ENCODE data around the gene GGCX.

Gene GGCX

DNA sequence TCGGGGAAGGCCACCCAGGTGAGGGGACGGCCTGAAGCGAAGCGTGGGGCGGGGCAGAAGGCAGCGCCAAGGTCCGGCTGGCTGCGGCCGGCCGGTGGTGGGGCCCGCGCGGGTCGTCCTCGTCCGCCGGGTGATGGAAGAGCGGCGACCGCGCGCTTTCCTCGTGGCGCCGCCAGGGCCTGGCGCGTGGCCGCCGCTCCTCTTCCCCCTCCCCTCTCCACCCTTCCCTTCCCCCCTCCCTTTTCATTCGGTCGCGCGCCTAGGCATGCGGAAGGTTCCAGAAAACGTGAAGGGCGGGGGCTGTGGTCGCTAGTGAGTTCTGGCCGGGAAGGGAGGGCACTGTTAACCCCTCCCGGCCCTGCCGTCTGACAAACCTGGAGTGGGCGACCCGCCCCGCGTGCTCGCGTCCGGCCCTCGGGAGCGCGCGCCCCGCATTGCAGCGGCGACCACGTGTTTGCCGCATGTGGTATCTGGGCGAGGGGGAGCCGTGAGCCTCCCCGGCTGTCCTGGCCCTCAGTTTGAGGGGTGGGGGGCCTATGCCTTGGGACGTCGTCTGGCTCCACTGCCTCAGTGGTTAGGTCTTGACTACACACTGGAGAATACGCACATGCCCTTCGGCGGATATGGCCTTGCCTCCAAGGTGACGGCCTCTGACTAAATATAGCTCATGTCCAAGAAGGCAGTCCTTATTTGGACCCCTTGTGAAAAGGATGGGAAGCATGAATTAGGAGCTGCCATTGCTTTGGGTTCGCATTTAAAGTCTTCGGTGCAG lies 21.7 kb downstream of the GGCX start:
- peak; percentile 71 for DNase-seq

DNA sequence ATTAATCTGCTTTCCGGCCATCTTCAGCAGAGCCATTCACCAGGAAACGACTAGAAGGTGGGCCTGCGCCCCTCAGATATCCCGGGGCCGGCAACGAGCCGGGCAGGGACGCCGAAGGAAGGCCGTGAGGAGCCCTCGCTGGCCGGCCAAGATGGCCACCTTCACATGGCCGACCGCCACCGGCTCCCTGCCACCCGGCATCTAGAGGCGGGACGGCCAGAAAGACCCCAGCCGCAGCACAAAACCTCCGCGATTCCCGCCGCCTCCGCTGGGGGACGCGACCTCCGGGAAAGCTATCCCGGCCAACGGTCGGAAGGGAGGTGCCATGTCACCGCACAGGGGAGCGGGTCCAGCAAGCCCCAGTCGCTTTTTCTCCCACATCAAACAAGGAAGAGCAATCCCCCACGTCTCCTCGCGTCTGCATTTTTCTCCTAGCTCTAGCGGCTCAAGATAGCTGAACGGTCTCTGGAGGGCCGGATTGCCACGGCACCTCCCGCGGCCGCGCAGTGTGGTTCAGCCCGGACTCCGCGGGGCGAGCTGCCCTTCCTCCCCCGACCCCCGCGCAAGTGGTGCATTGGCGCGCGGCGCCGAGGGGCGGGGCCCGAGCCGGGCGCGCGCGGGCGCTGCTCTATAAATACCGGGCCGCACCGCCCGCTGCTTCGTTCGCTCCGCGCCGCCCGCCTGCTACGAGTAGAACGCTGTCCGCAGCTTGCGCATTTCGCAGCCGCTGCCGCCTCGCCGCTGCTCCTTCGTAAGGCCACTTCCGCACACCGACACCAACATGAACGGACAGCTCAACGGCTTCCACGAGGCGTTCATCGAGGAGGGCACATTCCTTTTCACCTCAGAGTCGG lies 22.6 kb downstream of the GGCX start, which contains the start of gene MAT2A:
Gene MAT2A (plus strand): TSS at position 662 of the 854 bp plus-strand sequence. CDS start 120 bp downstream, at position 782.
- peak; percentile 87 for DNase-seq

DNA sequence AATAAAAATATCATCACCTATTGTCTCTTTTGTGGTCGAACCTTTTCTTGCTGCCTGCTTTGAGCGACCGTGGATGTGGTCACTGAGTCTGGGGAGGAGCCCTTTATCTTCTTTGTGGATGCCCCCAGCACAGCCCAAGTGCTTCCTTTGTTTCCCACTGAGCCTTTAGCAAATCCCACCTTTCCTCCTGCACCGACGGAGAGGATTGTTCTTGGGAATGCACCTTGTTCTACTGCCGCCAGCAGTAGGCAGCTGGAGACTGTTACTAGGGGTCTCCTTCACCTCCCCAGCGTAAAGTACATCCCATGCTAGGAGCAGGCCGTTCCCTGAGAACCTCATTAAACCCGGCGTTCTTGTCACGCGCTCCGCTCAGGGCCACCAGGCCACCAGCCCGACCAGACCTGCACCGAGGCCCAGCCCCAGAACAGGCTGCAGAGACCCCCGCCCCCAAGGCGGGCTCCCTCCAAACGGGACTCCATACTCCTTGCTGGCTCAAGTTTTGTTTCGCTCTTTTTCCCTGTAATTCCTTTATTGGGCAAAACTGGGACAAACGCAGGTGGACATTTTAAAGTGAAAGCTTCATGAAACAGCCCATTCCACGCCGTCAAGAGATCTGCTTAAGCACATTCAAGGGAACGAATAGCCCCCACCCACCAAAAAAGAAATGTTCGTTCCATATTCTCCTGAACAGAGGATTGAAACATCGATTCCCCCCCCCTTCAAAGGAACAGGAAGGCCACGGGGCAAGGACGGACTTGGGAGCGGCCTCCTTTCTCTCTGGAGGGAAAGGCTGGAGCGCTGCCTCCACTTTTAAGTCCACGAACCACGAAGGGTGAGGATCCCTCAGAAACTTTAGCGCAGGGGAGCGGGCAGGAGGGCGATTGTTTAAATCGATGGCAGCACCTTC lies 23.4 kb downstream of the GGCX start:
- DNase-seq = no peak

DNA sequence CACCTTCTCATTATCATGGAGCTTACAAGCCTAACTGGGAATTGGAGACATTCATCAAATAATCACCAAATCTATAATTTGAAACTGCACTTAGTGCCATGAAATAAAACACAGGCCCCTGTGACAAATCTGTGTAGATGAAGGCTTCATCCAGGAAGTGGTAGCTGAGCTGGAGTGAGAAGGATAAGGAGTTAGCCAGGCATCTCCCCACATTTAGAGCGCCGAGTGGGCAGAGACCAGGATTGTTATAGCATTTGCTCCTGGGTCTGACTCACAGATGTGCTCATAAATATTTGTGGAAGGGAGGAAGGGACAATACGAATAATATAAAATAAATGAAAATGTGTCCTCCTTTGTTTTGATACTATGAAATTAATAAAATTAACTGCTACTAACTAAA lies 24.8 kb downstream of the GGCX start:
- DNase-seq = no peak

DNA sequence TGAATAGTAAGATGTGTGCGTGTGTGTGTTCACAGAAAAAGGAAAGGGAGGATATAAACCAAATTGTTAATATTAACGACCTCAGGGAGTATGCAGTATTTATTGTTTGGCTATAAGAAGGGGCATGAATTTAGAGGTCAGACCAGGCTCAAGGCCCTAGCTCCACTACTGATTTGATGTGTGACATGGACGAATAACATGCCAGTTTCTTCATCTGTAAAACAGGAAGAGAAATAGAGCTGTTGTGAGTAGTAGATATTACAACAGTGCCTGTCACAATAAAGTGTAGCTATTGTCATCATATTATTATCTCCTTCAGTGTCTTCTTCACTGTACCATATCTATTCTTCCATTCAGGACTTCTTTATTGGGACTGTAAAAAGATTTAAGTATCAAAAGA lies 26.4 kb downstream of the GGCX start:
- no peak for DNase-seq

DNA sequence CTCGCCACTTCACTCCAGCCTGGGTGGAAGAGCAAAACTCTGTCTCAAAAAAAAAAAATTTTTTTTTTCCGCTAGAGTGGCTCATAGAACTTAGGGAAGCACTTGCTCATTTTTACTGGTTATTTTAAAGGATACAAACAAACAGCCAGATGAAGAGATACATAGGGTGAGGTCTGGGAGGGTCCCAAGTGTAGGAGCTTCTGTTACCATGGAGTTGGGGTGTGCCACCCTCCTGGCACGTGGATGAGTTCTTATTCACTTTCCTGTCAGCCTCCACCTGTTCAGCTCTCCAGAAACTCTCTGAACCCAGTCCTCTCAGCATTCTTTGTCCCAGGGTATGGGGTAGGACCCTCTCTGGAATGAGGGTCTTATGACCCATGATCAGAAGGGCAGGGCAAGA lies 27.2 kb downstream of the GGCX start:
- no peak for DNase-seq

DNA sequence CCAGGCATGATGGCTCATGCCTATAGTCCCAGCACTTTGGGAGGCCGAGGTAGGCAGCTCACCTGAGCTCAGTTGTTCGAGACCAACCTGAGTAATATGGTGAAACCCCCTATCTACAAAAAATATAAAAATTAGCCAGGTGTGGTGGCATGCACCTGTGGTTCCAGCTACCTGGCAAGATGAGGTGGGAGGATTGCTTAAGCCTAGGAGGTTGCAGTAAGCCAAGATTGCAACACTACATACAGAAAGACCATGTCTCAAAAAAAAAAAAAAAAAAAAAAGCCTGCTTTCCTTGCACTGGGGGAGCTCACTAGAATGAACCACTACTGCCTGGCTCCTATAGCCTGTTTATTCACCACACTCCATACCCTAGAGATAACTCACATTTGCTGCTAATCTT lies 29.7 kb downstream of the GGCX start:
- DNase-seq = no peak

DNA sequence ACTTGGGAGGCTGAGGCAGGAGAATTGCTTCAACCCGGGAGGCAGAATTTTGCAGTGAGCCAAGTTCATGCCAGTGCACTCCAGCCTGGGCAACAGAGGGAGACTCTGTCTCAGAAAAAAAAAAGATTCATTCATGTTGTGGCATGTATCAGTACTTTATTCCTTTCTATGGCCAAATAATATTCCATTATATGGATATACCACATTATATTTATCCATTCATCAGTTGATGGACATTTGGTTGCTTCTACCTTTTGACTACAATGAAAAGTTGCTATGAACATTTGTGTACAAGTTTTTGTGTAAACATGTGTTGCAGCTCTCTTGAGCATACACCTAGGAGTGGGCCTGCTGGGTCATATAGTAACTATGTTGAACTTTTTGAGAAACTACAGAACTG lies 31.5 kb downstream of the GGCX start:
- DNase-seq = no peak

DNA sequence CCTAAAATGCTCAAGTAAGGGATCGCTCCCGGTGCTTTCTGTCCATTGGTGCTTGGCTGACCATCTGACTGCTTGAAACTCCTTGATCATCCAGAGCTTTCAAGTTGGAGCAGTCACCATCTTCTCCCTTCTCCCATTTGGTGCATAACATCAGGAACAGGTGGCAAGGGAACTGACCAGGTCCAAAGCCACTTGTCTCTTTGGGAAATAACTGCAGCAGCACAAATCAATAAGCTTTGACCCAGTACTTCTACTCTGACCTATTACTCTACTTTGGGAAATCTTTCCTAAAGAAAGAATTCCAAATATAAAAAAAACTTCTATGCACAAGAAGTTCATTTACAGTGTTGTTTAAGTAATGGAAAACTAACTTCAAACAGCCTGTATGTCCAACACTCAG lies 32.9 kb downstream of the GGCX start:
- no peak for DNase-seq

DNA sequence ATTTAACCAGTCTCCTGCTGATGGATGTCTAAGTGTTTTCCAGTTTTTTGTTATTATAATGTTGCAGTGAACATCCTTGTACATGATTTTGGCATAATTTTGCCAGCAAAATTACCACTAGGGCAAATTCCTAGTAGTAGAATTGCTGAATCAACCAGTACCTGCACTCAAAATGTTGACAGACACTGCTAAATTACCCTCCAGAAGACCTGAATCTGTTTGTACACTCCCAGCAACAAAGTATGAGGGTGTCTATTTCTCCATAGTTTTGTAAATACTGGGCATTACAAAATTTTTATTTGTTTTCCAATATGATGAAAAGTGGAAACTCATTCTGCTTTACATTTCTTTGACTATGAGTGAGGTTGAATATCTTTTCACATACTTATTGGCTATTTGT lies 33.5 kb downstream of the GGCX start:
- DNase-seq = no peak

DNA sequence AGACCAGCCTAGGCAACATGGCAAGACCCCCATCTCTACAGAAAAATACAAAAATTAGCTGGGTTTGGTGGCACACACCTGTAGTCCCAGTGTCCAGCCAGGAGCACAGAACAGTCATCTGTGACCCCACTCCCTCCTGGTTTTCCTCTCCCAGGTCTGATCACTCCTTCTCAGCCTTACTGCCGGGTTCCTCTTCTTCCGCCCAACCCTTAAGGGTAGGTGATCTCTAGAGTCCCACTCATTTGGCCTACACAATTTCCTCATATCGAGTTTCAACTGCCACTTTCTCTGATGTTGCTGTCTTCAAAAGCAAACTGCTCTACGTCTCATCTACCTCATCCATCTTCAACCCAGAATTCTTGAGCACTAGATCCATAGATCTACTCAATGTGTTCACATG lies 35.7 kb downstream of the GGCX start:
- no peak for DNase-seq

DNA sequence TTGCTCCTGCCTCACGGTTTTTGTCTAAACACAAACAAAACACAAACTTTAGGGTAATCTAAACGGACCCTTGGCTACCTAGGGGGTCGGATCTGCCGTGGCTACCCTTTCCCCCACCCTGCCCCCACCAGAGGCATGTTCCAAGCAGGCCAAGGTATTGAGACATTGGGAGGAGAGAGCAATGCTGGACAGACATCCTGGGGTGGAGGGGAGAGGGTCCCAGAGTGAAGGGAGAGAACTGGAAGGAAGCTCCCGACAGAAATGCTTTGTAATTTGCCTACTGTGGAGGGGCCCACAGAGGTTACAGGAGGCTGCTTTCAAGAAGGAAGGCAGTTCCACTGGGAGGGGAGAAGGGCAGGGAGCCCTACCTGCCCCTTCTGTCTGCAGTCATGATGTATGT lies 36.3 kb downstream of the GGCX start:
- no peak for DNase-seq

DNA sequence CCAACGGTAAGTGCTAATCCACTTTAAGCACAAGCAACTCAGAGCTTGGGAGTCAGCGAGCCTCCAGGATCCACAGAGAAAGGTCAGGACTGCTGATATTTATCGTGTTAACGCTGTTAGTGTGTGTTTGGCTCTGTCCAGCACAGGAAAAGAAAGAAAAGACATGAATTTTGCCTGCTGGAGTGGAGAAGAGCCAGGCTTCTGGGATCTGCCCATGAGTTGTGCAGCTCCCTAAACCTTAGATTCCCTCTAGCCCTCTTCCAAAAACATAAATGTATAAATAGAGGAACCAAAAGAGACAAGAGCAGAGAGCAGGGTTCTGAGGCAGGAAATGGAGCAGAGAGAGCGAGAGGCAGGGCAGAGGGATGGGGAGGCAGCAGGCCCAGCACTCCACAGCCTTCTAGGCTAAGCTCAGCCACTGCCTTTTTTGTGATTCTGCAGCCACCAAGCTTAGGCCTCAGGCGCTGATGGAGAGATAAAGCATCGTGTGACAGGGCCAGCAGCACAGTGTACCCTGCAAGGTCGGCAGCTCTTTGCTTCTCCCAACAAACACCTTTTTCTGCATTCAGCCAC lies 36.9 kb downstream of the GGCX start:
- DNase-seq = no peak

DNA sequence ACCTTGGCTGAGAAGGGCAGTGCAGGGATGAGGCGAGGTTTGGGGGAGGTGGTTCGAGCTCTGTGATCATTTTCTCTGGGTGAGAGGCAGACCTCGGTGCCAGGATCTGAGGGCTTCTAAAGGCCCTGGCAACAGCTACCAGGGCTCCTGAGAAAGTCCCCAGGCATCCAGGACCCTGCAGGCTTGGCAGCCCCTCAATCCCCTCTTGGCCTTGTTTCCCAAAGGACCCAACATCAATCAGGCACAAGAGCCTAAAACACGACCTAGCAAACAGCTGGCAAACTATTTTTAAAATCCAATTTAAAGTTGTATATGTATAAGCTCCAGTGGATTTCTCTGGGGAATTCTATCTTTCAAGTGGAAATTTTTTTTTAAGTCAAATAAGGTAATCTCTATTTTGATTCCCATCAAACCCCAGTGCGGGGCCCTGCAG lies 37.4 kb downstream of the GGCX start:
- DNase-seq = no peak

DNA sequence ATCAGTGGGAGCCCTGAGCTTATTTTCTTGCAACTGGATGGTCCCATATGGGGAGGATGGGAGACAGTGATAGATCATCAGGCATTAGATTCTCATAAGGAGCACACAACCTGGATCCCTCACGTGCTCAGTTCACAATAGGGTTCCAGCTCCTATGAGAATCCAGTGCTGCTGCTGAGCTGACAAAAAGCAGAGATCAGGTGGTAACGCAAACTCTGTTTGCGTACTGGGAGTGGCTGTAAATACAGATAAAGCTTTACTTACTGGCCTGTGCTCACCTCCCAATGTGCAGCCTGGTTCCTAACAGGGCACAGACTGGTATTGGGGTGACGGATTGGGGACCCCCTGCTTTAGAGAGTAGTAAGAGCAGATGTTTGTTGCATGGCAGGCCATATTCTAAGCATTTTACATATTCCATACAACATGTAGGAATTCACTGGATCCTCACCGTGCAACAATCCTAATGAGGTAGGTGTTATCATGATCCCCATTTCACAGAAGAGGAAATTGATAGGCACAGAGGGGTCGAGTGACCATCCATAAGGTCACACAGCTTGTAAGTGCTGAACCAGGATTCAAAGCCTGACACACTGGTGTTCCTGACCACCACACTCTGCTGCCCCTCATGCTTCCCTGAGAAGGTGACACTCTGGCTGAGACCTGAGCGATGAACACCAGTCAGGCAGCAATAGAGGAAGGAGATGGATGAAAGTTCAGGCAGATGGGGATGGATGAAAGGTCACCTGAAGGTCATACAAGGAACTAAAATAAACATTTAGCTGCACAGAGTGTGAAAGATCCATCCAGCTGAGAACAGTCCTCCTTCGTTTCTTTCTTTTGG lies 38.0 kb downstream of the GGCX start:
- no peak for DNase-seq

DNA sequence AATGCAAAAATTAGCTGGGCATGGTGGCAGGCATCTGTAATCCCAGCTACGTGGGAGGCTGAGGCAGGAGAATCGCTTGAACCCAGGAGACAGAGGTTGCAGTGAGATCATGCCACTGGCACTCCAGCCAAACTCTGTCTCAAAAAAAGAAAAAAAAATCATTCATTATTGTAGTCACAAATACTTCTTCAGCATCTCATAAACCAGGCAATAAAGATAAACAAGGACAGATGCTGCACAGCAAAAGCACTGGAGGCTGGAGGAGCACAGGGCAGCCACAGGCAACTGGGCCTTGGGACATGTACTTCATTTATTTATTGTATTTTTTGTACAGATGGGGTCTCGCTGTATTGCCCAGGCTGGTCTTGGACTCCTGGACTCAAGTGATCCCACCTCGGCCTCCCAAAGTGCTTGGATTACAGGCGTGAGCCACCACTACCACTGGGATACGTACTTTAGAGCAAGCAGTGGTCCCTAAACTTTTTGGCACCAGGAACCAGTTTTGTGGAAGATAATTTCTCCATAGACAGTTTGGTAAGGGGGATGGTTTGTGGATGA lies 39.1 kb downstream of the GGCX start:
- DNase-seq = no peak

DNA sequence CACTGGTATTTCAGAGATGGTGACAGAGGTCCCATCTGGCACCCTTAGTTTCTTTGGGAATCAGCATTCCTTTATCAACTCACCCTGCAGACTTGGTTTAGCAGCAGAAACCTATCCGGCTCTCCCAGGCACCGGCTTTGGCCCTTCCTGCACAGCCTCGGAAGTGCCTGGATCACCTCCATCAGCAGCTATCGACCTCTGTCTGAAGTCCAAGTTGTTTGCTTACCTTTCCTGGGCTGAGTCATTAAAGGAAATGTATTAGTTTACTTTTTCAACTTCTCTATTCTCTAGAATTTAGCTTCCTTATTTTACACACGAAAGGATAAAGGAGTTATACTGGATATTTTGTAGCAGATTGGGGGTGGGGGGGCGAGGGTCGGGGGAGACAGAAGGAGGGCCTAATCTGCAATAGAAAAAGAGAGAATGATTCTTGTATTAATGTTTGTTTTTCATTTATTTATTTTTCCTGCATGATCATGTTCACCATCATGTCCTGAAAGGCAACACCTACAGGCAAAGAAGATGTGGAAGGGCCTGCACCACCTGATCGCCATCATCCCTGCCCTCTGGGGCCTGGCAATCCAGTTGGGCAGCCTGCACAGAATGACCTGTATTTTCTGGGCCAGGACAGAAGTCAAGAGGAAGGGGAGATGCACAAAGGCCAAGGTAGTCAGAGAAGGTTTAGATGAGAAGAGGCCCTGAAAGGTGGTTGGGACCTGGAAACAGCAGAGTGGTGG lies 44.5 kb downstream of the GGCX start:
- DNase-seq = no peak

DNA sequence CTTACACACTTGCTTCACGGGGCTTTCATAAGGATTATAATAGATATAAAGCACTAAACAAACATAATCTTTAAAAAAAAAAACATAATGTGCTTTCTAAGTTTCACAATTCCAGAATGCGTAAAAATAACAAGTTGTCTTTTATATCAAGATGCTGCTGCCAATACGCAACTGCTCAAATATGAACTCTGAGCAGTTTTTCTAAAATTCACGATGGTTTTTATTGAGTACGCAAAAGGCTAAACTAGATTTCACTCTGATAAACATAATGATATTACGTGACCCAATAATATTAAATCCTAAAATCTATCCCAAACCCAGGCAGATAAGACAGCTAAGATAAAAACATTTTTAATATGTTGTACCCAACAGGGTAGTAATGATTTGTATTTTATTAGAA lies 47.0 kb downstream of the GGCX start:
- DNase-seq = no peak

DNA sequence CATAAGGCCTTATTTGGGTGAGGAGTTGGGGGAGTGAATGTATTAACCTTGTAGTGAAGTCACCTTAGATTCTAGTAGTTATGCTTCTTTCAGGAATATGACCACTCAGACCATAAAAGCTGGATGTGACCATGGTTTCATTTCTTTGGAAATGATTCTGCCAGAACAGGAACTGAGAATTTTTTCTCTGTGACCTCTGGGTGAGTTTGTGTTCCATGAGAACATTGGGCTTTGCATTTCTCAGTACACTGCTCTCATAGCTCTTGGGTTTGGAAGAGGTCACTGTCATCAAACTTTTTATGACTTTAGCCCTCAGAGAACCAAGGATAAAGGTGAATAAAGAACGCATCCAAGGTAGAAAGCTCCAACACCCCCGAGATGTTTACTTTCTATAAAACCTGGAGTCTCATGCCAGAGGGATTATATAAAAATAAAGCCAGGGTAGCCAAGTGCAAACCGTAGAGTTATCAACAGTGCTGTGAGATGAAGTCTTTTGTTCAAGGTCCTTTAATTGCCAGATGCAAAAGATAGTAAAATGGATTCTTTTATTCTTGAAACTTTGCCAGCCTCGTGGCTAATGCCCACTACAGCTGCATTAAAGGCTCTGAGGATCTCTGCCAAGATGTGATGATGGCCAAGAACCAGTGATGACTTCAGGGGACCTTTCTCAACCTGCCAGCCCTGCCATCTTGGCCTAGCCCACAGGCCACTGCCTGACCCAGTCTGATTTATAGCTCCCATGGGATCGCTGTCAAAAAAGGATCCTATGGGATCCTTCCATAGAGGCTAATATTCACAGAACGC lies 50.1 kb downstream of the GGCX start:
- DNase-seq = no peak

DNA sequence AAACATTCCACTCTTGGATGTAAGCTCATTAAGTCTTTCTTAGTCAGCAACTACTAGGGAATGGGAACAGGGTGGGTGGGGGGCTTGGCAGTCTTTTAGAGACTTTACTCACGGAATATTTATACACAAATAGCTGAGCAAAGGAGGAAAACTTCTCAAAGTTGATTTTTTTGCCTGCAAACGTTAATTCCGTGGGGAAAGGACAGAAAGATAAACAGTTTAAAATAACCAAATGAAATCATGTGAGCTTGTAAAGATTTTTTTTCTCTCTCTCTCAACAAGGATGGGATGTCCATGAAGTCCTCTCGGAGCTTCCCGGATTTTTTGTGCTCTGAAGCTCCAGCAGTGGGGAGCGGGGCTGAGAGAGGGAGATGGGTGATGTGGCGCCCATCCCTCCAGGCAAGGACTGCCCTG lies 54.5 kb downstream of the GGCX start:
- DNase-seq = no peak

All from CD4-positive, alpha-beta T cell treated with Interleukin-4 for 4 hours (primary cell).